Hepatocyte (in vitro differentiated cells): ENCODE results near the gene DCAF5. TPM values are rescaled to one million over a fixed set of nuclear protein-coding genes. Genes with fewer than 3 reads are reported as not detected.

ENCODE experiments used
- DNase-seq: peaks from one replicate; pipeline ENCODE4 v3.0.0-alpha.2; 2016; ENCODE audit warnings: low spot score
- H2AFZ ChIP-seq: fragments of 200-600 bp; sonication (generic); 2 replicates; pipeline ENCODE4 v1.6.0; 2016; ENCODE audit warnings: antibody characterized with exemption, mild to moderate bottlenecking
- H3K27ac ChIP-seq: fragments of 200-600 bp; sonication (generic); 2 replicates; pipeline ENCODE4 v1.5.1; 2016; ENCODE audit warnings: mild to moderate bottlenecking
- H3K27me3 ChIP-seq: fragments of 200-600 bp; sonication (generic); 2 replicates; pipeline ENCODE4 v1.6.1; 2016
- H3K36me3 ChIP-seq: fragments of 200-600 bp; sonication (generic); replicated peaks from 2 replicates; pipeline ENCODE4 v1.5.1; 2016; ENCODE audit warnings: low read depth; ENCODE audit not compliant: insufficient read depth
- H3K4me1 ChIP-seq: fragments of 200-600 bp; sonication (generic); 2 replicates; pipeline ENCODE4 v1.5.1; 2016; ENCODE audit warnings: mild to moderate bottlenecking, moderate library complexity; ENCODE audit not compliant: insufficient read depth
- H3K4me2 ChIP-seq: fragments of 200-600 bp; sonication (generic); 2 replicates; pipeline ENCODE4 v1.6.0; 2016
- H3K4me3 ChIP-seq: fragments of 200-600 bp; sonication (generic); 2 replicates; pipeline ENCODE4 v1.5.1; 2016; ENCODE audit warnings: mild to moderate bottlenecking
- H3K79me2 ChIP-seq: fragments of 200-600 bp; sonication (generic); 2 replicates; pipeline ENCODE4 v1.6.0; 2017; ENCODE audit warnings: mild to moderate bottlenecking
- H3K9me2 ChIP-seq: fragments of 200-600 bp; sonication (generic); replicated peaks from 2 replicates; pipeline ENCODE4 v1.6.0; 2017; ENCODE audit warnings: mild to moderate bottlenecking; ENCODE audit not compliant: insufficient read depth
- H3K9me3 ChIP-seq: fragments of 200-600 bp; sonication (generic); 2 replicates; pipeline ENCODE4 v1.5.1; 2016; ENCODE audit warnings: low read depth, mild to moderate bottlenecking
- H4K20me1 ChIP-seq: fragments of 200-600 bp; sonication (generic); 2 replicates; pipeline ENCODE4 v1.6.0; 2016; ENCODE audit warnings: mild to moderate bottlenecking; ENCODE audit not compliant: insufficient read depth, poor library complexity, severe bottlenecking
- CTCF ChIP-seq: fragments of 200-600 bp; sonication (generic); IDR thresholded peaks from 2 replicates; pipeline ENCODE4 v1.5.1; 2016; ENCODE audit warnings: antibody characterized with exemption, mild to moderate bottlenecking; ENCODE audit not compliant: poor library complexity
- EZH2 ChIP-seq: fragments of 200-600 bp; sonication (generic); IDR thresholded peaks from 2 replicates; pipeline ENCODE4 v1.6.1; 2016; ENCODE audit warnings: antibody characterized with exemption, mild to moderate bottlenecking, borderline replicate concordance
- EZH2phosphoT487 ChIP-seq: fragments of 200-600 bp; sonication (generic); IDR thresholded peaks from one replicate; pipeline ENCODE4 v1.6.1; 2018; ENCODE audit warnings: antibody characterized with exemption, mild to moderate bottlenecking, low read depth, moderate library complexity; ENCODE audit not compliant: unreplicated experiment, severe bottlenecking
- WGBS: methylation state at CpG from one replicate; pipeline ENCODE4 v1.1.6; 2016; ENCODE audit warnings: low lambda C conversion rate; ENCODE audit errors: missing lambda C conversion rate; 5-methylcytosine and 5-hydroxymethylcytosine counted together
- polyA plus RNA-seq: library from polyadenylated mRNA; unstranded; fragments of >200 nt; fragmentation: Nextera tagmentation; extraction: Ambion mirVana; gene quantifications from 2 replicates; pipeline ENCODE4 v1.2.1, GENCODE V29; 2016
- total RNA-seq: library from RNA; depleted of rRNA; stranded (reverse); fragments of >200 nt; gene quantifications from 2 replicates; pipeline ENCODE4 v1.2.3, GENCODE V29; 2014

The DCAF5 gene
- total and polyA plus RNA-seq, 2 experiments from 2014 or later = 34.4 to 47.6 TPM

GRCh38 chr14:69045857-69046475, 107.0 kb downstream of the DCAF5 start:
- peaks cover 50% of the 10 kb centered on the region for H3K4me1 ChIP-seq
- WGBS = 57% methylated on average over 7 of the region's 7 CpGs

GRCh38 chr14:69044965-69045555, 107.9 kb downstream of the DCAF5 start:
- Histone ChIP-seq H2AFZ (no peak overlapping the region), H3K4me1 (peaks cover 41% of the 10 kb centered on the region), H3K36me3 (no peaks in the 10 kb centered on the region), H4K20me1 (no peaks in the 10 kb centered on the region), H3K79me2 (no peaks in the 10 kb centered on the region), H3K27me3 (no peaks in the 10 kb centered on the region), H3K9me2 (no peaks in the 10 kb centered on the region), H3K9me3 (no peaks in the 10 kb centered on the region), H3K27ac (peak overlapping the region; percentile 65), H3K4me2 (no peak overlapping the region), H3K4me3 (no peak overlapping the region)
- 73% methylated on average over 6 of the region's 6 CpGs for WGBS
- TF ChIP-seq EZH2phosphoT487 = no peak
- no peak for TF ChIP-seq EZH2
- no peak for TF ChIP-seq CTCF
- DNase-seq = no peak

More at GRCh38 chr14:69045857-69046475, 107.0 kb downstream of the DCAF5 start:
- no peak overlapping the region for H2AFZ ChIP-seq
- H3K4me3 ChIP-seq = no peak overlapping the region
- peak overlapping the region; percentile 65 for H3K27ac ChIP-seq
- H3K9me2 ChIP-seq = no peaks in the 10 kb centered on the region
- no peak for DNase-seq
- no peak overlapping the region for H3K4me2 ChIP-seq
- H4K20me1 ChIP-seq = no peaks in the 10 kb centered on the region
- no peaks in the 10 kb centered on the region for H3K27me3 ChIP-seq
- H3K36me3 ChIP-seq = no peaks in the 10 kb centered on the region
- no peaks in the 10 kb centered on the region for H3K9me3 ChIP-seq
- no peaks in the 10 kb centered on the region for H3K79me2 ChIP-seq
- TF ChIP-seq EZH2phosphoT487 (no peak), CTCF (no peak), EZH2 (no peak)

- no peak for TF ChIP-seq CTCF
- no peak for TF ChIP-seq EZH2phosphoT487
- TF ChIP-seq EZH2 = no peak
- DNase-seq = no peak
- H3K79me2 ChIP-seq = no peaks in the 10 kb centered on the region
- no peak overlapping the region for H3K4me2 ChIP-seq
- H3K27me3 ChIP-seq = no peaks in the 10 kb centered on the region
- H4K20me1 ChIP-seq = no peaks in the 10 kb centered on the region
- H2AFZ ChIP-seq = no peak overlapping the region
- H3K4me3 ChIP-seq = no peak overlapping the region
- H3K9me2 ChIP-seq = no peaks in the 10 kb centered on the region
- no peak overlapping the region for H3K27ac ChIP-seq
- peaks cover 38% of the 10 kb centered on the region for H3K4me1 ChIP-seq
- no peaks in the 10 kb centered on the region for H3K36me3 ChIP-seq
- WGBS = 68% methylated on average over 2 of the region's 2 CpGs
- H3K9me3 ChIP-seq = no peaks in the 10 kb centered on the region
Observed at GRCh38 chr14:69044296-69044695, 108.6 kb downstream of the DCAF5 start.
